GM20431 (cell line): ENCODE results near the gene CD1D.
"Not testable (repeated sequence)": the region's sequence is repeated elsewhere in the genome, so short reads cannot be mapped to it uniquely, and the experiment has no call there.

Source experiments
- in situ Hi-C: fragments of 300-500 bp; cut with MseI, MboI; formaldehyde crosslinking; loops from one replicate; pipeline ENCODE4 v1.15.0; 2020; ENCODE audit warnings: low sequenced_read_pairs; ENCODE audit not compliant: unreplicated experiment

Gene CD1D

DNA sequence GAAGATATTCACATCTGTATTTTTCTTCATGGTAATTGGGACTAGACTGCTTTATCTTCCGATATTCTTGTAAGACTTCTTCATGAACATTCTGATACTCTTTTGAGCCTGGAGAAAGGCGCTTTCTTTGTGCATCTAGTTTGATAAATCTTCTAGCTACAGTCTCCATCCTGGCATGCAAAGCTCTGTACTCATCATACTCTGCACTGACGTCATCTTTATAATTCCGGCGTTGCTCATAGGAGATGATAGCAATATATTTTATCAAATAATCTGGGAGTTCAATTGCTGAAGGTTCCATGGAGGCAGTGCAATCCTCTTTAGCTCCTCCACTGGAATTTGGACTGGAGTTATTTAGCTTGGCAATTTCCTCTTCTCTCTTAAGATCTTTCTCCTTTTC is 4.8 kb upstream of the CD1D start:
- in situ Hi-C loops, result not testable (repeated sequence)

DNA sequence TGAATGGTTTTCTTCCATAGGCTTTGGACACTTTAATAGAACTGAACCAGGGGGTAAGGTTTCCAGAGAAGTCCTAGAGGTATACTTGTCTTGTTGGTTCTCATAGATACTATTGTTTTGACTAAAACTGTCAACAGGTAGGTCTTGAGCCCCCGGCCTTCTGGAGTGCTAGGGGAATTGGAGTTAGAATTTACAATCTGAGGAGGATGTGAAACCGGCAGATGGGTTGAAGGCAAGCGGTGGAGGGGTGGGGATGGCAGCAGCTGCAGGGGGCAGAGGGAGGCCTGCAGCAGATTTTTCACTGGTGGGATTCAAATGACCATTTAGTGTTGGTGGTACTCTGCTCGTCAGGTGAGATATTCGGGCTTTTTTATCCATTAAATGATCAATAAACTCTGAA is 4.3 kb upstream of the CD1D start:
- in situ Hi-C loops, result no loop called here

DNA sequence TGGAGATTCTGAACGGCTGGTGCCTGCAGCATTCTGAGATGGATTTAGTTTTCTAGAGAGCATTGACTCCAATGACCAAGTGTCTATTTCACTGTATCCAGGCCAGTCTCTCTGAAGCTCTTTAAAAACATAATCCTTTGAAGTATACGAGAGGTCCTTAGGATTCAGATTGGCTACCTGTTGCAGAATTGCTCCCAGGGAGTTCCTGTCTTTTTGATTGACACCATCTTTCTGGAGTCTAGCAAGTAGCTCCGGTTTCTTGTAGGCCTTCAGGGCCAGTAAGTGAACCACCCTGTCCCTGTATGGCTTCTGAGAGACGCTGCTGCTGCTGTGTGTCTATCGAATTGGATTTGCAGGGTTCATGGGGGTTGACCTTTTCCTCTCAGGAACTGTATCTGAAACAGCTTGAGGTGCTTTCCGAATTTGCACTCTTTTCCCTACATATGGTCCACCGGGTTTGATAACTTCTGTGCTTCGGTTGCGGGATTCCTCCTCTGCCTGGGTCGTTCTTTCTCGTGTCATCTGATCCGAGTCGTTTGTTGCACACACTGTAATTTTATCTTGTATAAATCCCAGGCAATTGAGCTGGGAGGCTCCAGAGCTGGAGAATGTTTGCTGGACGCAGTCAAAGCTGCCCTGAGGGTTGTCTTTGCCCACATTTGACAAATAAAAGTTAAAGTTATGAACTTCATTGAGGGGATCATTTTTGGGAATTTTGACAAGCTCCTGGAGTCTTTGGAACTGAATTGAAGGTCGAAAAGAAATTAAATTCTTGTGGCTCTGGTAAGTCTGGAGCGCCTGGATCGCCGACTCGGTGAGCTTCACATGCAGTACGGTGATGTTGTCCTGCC is 3.6 kb upstream of the CD1D start:
- in situ Hi-C loops, result not testable (repeated sequence)

DNA sequence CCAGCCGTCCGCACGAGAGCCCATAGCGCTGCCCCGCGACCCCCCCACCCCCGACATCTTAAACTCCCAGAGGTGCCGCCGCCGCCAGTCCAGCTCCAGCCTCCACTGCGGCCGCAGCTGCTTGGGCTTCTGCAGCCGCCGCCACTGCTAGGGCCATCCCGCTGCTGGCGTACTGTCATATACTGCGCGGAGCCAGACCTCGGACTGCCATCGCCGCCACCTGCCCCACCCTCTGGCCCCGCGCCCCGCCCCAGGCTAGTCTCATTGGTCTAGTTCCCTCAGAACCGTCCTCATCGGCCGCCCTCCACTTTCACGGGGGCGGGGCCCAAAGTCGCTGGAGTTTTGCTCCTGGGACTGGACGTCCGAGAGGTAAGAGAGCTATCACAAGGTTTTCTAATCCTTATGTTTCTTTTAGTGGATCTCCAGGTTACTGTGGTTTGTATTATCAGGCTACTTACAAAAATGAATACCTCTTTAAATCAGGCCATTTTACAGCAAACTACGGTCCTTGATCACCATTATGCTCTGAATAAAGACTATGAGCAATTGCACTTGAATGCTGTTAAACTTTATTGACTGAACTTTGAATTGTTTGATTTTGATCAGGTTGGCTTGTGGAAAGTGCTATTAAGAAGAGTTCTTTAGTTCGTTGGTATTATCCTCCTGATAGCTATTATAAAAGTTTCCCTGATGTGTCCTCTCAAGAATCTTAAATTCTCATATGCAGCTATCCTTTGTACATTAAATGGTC is 2.8 kb upstream of the CD1D start:
- in situ Hi-C loops, result no loop called here

DNA sequence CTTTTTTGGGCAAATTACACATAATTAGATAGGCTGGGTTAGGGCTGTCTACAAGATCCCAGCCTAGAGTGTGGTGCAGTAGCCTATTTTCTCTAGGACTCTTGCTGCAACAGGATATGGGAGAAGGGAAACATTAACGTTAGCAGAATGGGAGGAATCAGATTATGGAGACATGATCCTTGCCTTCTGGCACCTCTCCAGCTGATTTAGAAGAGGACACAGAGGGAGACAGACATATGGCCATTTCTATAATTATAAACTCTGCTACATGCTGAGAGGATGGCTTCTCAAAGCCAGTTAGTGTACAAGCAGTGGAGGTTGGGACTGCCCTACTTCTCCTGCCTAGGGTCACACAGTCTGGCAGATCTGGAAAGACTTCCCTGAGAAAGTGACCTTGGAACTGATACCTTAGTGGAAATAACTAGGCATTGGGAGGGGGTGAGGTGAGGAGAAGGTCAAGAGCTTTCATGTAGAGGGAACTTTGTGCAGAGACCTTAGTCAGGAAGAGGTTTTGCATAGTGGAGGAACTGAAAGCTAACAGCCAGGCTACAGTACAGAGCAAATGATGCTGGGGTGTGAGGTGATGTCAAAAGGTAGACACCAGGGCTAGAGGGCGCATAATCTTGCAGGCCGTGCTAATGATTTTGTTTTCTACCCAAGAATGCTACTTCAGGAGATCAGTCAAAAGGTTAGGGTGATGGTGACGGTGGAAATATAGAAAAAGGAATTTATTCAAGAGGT is 1.2 kb upstream of the CD1D start:
- in situ Hi-C loops, result no loop called here

DNA sequence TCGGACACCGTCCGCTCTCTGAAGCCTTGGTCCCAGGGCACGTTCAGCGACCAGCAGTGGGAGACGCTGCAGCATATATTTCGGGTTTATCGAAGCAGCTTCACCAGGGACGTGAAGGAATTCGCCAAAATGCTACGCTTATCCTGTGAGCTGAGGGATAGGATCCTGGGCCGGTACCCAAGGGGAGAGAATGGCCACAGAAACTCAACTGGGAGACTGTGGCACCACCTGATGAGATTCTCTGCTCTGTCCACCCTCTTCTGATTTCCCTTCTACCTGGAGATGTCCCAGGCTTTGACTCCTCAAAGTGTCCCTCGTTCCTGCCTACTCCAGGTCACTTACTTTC is 855 bp downstream of the CD1D start:
- in situ Hi-C loops, result no loop called here

DNA sequence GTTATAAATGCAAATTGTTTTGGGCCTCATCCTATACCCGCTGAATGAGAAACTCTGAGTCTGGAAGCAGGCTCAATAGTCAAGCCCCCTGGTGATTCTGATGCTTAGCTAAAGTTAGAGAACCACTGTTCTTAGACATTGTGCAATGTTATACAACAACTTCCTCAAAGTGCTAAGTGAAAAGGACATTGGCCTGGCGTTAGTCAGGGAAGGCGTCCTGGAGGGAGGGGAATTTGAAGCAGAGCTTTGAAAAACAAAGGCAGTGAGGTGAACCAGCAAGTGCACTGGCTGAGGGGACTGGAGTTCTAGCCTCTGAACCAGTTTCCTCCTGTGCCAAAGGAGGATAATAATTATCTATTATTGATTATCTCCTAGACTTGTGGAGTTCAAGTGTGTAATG is 5.1 kb downstream of the CD1D start:
- in situ Hi-C loops, result no loop called here

DNA sequence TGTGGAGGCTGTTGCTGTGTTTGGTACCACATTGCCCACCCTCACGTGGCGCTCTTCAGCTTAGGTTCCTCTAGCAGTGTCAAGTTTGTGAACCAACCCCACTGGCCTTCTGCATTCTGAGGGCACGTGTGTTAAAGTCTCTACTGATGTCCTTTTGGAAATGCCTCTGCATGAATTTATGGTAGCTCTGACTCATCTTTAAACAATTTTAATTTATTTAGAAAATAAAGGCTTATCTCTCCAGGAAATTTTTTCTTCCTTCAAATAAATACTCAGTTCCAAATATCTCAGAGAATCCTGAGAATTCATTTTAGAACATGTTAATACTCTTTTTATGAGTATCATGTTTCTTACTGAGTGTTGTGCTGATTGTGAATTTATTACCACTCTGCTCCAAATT is 5.5 kb downstream of the CD1D start:
- in situ Hi-C loops, result no loop called here

DNA sequence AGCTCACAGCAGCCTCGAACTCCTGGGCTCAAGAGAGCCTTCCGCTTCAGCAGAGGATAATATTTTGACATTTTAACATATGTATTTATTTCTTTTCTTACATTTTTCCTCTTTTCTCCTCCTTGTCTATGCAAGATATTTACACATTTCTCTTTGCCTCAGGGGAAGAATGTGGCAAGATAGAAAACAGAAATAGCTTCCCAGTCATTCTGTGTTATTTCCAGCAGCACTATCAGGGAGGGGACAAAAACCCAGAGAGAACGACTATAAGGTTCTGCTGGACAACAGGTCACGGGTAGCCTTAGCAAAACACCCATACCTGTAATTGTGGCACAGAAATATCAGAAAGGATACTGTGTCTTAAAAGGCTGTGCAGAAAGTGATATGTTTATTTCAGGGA is 7.9 kb downstream of the CD1D start:
- in situ Hi-C loops, result no loop called here

DNA sequence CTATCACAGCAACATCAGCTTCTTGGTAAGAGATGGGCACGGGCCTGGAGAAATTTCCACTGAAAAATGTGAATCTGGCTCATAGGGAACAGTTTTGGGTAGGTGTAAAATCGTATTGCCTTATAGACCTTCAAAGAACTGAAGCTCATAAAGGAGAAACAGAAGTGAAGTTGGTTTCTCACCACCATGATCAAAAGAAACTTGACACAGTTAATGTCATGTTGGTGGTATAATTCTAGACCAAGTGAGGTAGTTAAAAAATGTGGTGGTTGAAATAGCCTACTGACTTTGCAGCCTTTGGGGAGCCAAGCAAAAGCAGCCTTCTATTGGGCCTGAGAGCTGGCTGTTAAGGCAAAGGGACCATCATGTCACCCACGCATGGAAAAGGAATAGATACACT is 8.9 kb downstream of the CD1D start:
- in situ Hi-C loops, result no loop called here

DNA sequence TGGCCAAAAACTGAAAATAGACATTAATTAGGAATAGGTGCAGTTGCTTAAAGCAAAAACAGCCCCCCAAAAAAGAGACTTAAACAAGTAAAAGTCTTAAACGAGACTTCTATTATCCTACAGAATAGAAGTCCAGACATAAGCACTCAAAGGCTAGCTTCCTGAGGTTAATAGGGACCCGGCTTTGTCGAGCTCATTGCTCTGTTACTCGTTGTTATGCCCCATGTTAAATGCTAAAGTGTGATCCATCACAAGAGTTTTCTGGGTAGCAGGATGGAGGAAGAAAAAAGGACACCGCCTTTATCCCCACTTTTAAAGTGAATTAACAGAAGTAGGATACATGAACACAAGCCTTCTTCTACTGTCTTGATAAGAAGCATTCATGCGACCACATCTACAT is 10.6 kb downstream of the CD1D start:
- in situ Hi-C loops, result no loop called here

DNA sequence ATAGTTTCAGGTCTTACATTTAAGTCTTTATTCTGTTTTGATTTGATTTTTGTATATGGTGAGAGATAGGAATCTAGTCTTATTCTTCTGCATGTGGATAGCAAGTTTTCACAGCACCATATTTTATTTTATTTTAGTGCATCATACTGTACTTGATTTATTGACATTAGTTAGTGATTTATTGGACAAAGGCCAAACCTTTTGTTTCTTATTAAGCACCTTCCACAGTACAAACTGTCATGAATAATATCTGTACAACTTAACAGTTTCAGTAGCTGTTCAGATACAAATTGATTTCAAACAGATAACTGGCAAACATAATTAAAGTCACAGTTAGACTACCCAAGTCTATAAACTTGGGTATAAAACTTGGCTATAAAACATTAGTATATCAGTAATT is 15.8 kb downstream of the CD1D start:
- in situ Hi-C loops, result no loop called here

DNA sequence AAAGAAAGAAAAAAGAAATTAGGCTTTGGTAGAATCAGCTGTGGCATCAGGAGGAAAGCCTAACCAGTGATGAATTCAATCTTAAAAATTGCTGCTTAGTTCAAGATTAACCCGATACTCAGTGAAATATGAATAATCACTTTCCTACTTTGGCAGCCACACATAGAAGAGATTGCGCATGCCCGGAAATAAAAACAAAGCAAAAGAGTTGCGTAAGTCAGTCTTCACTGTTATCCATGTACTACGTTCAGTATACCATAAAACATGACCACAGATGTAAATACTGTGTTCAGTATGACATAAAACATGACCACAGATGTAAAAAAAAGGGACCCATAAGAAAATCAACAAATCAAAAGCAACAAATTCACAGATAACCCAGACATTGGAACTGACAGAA is 19.2 kb downstream of the CD1D start:
- in situ Hi-C loops, result loop anchor here (25.0 kb wide), 2 partner anchors 137 to 312 kb away; partner anchors contain the start of gene CD1B

DNA sequence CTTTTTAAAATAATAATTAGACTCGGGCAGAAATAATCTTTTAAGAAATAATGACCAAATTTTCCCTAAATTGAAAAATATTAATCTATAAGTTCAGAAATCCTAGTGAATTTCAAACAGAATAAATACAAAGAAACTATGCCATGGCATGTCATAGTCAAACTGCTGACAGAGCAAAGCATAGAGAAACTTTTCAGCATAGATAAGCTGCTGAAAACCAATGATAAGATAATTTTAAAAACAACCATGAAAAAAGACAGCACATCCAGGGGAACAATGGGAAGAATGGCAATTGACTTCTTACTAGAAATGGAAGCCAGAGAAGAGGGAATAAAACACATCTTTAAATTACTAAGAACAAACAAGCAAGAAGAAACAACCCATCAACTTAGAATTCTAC is 19.8 kb downstream of the CD1D start:
- in situ Hi-C loops, result loop anchor here (25.0 kb wide), 2 partner anchors 137 to 312 kb away; partner anchors contain the start of gene CD1B

DNA sequence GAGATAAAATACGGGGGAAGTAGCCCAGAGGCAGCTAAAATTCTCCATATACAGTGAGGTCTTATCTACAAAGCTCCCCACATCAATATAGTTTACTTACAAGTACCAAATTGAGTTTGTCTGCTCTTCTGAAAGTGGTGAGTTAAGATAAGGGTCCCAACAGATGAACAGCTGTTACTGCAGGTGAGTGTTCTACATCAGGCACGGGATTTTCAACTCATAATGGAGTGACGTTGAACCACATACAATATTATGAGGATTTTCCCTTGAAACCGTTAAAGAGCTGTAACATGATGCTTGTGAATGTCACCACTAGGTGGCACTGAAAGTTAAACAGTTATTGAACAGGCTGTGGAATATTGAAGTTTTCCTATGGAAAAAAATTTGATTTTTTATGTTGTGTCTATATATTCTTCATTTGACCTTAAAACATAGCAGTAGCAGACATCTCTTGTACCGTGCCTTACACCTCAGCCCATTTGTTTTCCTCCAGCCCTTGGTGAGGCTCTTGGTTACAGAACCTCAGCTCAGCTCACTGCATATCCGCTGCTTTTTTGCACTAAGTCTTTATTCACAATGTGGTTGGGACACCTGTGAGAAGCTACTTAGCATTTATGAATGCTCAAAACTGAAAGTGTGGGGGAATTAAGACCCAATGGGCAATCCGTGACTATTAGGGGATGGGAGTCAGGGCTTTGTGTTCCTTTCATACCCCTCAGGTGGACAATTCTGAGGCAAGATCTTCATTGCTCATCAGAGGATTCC is 23.2 kb downstream of the CD1D start:
- in situ Hi-C loops, result loop anchor here (25.0 kb wide), 2 partner anchors 133 to 308 kb away; partner anchors contain the start of gene CD1B

DNA sequence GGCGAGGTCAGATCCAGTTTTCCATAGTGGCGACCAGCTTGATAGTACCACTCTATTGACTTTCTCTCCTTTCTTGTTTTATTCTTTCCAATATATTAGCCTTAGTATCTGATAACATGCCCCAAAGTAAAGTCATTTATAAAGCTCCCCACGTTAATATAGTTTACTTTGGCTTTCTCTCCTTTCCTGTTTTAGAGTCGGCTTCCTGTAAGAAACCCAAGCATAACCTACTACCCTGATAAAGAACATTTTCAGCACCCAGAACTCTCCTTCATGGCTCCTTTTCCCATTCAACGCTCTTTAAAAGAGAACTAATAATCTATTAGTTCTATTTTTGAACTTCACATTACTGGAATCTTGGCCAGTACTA is 23.7 kb downstream of the CD1D start:
- in situ Hi-C loops, result loop anchor here (25.0 kb wide), 2 partner anchors 133 to 308 kb away; partner anchors contain the start of gene CD1B

DNA sequence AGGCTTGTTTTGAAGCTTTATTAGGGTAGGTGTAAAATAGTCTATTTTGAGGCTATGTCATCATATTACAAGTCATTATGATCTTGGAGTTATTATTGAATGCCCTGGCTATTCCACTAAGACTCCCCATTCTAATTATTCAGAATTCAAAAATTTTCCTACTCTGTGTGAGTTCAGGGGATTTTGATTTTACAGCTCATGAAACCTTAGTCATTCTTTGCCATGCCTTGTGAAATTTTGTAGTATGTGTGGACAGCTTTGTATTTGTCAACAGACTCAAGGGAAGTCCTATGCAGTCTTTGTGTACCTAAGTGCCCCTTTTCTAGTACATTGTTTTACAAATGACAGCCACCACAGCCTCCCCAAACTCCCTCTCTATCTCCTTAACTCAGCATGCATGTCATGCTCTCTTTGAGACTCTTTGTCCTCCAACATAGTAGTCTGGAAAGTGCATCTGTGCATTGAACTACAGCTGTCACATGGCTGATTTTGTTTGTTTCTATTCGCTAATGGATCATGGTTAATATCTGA is 28.0 kb downstream of the CD1D start:
- in situ Hi-C loops, result loop anchor here (25.0 kb wide), 2 partner anchors 129 to 304 kb away; partner anchors contain the start of gene CD1B

DNA sequence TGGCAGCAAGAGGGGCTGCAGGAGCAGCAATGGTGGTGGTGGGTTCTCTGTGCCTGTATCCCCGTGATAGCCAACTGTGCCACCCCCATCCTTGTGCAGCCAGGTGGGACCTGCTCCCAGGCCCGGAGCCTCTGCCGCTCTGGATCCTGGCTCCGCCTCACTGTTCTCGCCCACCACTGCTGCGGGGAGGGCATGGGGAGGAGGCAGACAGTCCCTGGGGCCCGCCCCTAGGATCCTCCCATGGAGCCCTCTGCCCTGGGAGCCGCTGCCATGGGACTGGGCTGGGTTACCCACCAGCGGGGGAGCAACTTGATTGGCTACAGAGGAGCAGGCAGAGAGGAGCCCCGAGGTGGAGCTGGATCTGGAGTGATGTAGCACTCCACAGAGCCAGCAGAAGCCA is 31.6 kb downstream of the CD1D start:
- in situ Hi-C loops, result loop anchor here (25.0 kb wide), 2 partner anchors 125 to 300 kb away; partner anchors contain the start of gene CD1B

DNA sequence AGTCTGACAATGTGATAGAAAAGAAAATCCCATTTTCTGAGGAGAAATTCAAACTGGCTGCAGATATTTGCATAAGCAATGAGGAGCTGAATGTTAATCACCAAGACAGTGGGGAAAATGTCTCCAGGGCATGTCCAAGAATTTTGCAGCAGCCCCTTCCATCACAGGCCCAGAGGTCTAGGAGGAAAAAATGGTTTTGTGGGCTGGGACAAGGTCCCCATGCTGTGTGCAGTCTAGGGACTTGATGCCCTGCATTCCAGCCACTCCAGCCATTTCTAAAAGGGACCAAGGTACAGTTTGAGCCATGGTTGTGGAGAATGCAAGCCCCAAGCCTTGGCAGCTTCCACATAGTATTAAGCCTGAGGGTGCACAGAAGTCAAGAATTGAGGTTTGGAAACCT is 42.8 kb downstream of the CD1D start:
- in situ Hi-C loops, result loop anchor here (25.0 kb wide), 2 partner anchors 114 to 289 kb away; partner anchors contain the start of gene CD1B
